ENCODE results near the gene EHD4.

DNA sequence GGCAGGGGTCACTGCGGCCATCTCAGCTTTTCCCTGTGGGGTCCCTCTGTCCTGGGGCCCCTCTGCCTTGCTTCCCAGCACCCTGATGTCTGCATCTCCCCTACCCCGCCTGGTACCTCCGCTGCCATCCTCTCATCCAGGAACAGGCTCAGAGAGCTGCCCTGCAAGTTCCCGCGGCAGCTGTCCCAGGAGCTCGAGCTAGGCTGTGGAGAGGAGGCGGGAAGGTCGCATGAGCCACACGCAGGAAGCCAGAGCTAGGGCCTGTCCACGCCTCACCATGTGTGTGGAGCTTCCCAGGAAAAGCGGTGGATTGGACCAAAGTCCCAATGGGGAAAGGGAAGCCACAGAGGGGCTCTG, 121.2 kb downstream of the EHD4 start:
- TF ChIP-seq, protein P1, sequence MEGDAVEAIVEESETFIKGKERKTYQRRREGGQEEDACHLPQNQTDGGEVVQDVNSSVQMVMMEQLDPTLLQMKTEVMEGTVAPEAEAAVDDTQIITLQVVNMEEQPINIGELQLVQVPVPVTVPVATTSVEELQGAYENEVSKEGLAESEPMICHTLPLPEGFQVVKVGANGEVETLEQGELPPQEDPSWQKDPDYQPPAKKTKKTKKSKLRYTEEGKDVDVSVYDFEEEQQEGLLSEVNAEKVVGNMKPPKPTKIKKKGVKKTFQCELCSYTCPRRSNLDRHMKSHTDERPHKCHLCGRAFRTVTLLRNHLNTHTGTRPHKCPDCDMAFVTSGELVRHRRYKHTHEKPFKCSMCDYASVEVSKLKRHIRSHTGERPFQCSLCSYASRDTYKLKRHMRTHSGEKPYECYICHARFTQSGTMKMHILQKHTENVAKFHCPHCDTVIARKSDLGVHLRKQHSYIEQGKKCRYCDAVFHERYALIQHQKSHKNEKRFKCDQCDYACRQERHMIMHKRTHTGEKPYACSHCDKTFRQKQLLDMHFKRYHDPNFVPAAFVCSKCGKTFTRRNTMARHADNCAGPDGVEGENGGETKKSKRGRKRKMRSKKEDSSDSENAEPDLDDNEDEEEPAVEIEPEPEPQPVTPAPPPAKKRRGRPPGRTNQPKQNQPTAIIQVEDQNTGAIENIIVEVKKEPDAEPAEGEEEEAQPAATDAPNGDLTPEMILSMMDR (IDR thresholded peaks at IDR 0.05): no peak
- no peak for TF ChIP-seq POLR2A (IDR thresholded peaks at IDR 0.05)
